ENCODE results near the gene TMEM209. TPM values are rescaled to one million over a fixed set of nuclear protein-coding genes. Genes with fewer than 3 reads are reported as not detected.

Gene TMEM209
- total RNA-seq, 1 experiment from 2014 or later, result 30.8 TPM

GRCh38 chr7:130134726-130135125 is 70.5 kb downstream of the TMEM209 start:
- ChIA-PET CTCF (interaction anchor here (0.6 to 0.7 kb wide), 2 partner anchors 18 to 50 kb away, joined by 4 to 6 read pairs; no protein-coding TSS in a partner anchor), POLR2A (ENCODE audit: unreplicated experiment) (no interaction called here)
- Histone ChIP-seq H3K4me3 (no peak overlapping the region), H3K4me2 (no peak overlapping the region), H3K9me3 (ENCODE audit: insufficient read depth, low read depth) (no peaks in the 10 kb centered on the region), H3K27ac (no peak overlapping the region), H3F3A (ENCODE audit: insufficient read depth, low read depth) (no peaks in the 10 kb centered on the region), H2AFZ (no peak overlapping the region), H3K9me2 (ENCODE audit: insufficient read depth) (no peaks in the 10 kb centered on the region), H3K27me3 (ENCODE audit: insufficient read depth, low read depth) (no peaks in the 10 kb centered on the region), H3K79me2 (ENCODE audit: low read depth) (no peaks in the 10 kb centered on the region), H3K4me1 (replicated peaks; ENCODE audit: insufficient read depth) (no peaks in the 10 kb centered on the region), H4K20me1 (ENCODE audit: insufficient read depth) (no peaks in the 10 kb centered on the region), H3K36me3 (ENCODE audit: low read depth) (0 out of 2 replicates have a peak, but pooled peaks cover 6% of the 10 kb centered on the region)
- DNase-seq, result no peak
- intact Hi-C loops (cut with micrococcal nuclease; ENCODE audit: unreplicated experiment), result no loop called here
- no TSS peak for BruUV-seq (replicated peaks)
- TF ChIP-seq EZH2 (IDR thresholded peaks at IDR 0.05; ENCODE audit: low read depth) (no peak), CTCF (conservative IDR thresholded peaks at IDR 0.05) (no peak)

DNA sequence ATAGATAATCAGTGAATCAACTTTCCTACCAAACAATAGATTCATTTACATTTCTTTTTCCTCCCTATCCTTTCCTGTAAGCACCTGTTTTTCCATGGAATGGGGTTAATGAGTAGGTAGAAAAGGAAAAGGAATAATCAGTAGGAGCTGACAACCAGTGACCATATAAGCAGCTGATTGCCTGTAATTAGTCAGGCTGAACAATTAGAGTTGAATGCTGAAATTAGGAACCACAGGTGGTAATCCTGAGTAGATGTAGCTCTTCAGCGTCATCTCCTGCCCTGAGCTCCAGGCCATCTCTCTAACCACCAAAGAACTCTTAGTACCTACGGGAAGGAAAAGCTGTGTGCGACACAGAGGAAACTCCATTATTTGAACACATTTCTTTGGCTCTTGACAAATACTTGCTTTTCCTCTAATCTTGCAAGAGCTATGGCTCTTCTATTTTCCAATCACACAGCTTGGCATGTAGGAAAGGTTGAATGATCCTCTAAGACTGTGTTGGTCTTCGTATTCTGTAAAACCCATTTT is 71.0 kb downstream of the TMEM209 start:
- no peak for TF ChIP-seq EZH2 (IDR thresholded peaks at IDR 0.05; ENCODE audit: low read depth)
- no peak for TF ChIP-seq CTCF (conservative IDR thresholded peaks at IDR 0.05)
- Histone ChIP-seq H3K27ac (no peak overlapping the region), H3K36me3 (ENCODE audit: low read depth) (0 out of 2 replicates have a peak, but pooled peaks cover 10% of the 10 kb centered on the region), H4K20me1 (ENCODE audit: insufficient read depth) (no peaks in the 10 kb centered on the region), H3K4me1 (replicated peaks; ENCODE audit: insufficient read depth) (no peaks in the 10 kb centered on the region), H3K27me3 (ENCODE audit: insufficient read depth, low read depth) (no peaks in the 10 kb centered on the region), H3K9me2 (ENCODE audit: insufficient read depth) (no peaks in the 10 kb centered on the region), H3K4me2 (no peak overlapping the region), H3K79me2 (ENCODE audit: low read depth) (no peaks in the 10 kb centered on the region), H3K9me3 (ENCODE audit: insufficient read depth, low read depth) (no peaks in the 10 kb centered on the region), H3K4me3 (no peak overlapping the region), H3F3A (ENCODE audit: insufficient read depth, low read depth) (no peaks in the 10 kb centered on the region), H2AFZ (no peak overlapping the region)
- ChIA-PET POLR2A (ENCODE audit: unreplicated experiment) (interaction anchor here (0.7 kb wide), 1 partner anchor 1153 kb away, joined by 4 read pairs; no protein-coding TSS in a partner anchor), CTCF (interaction anchor here (0.6 to 0.7 kb wide), 2 partner anchors 18 to 50 kb away, joined by 4 to 6 read pairs; no protein-coding TSS in a partner anchor)
- no peak for DNase-seq
- BruUV-seq (replicated peaks), result no TSS peak
- intact Hi-C loops (cut with micrococcal nuclease; ENCODE audit: unreplicated experiment), result no loop called here

GRCh38 chr7:130133029-130133782 is 72.0 kb downstream of the TMEM209 start:
- Histone ChIP-seq H3K4me2 (no peak overlapping the region), H4K20me1 (ENCODE audit: insufficient read depth) (peaks cover 3% of the 10 kb centered on the region; the same call in 1 of the 2 replicates), H3K9me2 (ENCODE audit: insufficient read depth) (no peaks in the 10 kb centered on the region), H3K27me3 (ENCODE audit: insufficient read depth, low read depth) (no peaks in the 10 kb centered on the region), H3K36me3 (ENCODE audit: low read depth) (0 out of 2 replicates have a peak, but pooled peaks cover 13% of the 10 kb centered on the region), H3K27ac (no peak overlapping the region), H3K79me2 (ENCODE audit: low read depth) (no peaks in the 10 kb centered on the region), H3F3A (ENCODE audit: insufficient read depth, low read depth) (no peaks in the 10 kb centered on the region), H2AFZ (no peak overlapping the region), H3K9me3 (ENCODE audit: insufficient read depth, low read depth) (no peaks in the 10 kb centered on the region), H3K4me3 (no peak overlapping the region), H3K4me1 (replicated peaks; ENCODE audit: insufficient read depth) (no peaks in the 10 kb centered on the region)
- TF ChIP-seq EZH2 (IDR thresholded peaks at IDR 0.05; ENCODE audit: low read depth) (no peak), CTCF (conservative IDR thresholded peaks at IDR 0.05) (no peak)
- intact Hi-C loops (cut with micrococcal nuclease; ENCODE audit: unreplicated experiment), result no loop called here
- no peak for DNase-seq
- no TSS peak for BruUV-seq (replicated peaks)
- CTCF ChIA-PET, result no interaction called here
- POLR2A ChIA-PET (ENCODE audit: unreplicated experiment), result interaction anchor here (0.7 kb wide), 1 partner anchor 1152 kb away, joined by 4 read pairs; no protein-coding TSS in a partner anchor
